ENCODE results near the gene JAKMIP1.

JAKMIP1 gene

DNA sequence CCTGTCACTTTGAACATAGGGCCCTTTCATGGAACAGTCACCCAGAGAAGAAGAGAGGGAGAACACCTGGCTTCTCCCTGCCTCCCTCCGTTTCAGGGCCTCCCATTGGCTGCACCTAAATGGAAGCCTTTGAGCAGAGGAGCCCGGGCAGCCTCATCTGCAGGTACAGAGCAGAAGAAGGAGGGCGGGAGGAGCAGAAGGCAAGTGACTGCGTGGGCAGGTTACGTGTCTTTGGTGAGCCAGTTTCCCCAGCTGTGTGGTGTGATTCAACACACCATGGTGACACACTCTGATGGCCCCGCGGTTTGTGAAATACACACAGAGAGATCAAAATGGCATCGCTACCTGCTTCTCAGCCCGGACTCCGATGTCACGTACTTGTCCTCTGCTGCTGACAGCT lies 182.5 kb downstream of the JAKMIP1 start:
- CTCF ChIA-PET: no interaction called here
- no peak for TF ChIP-seq CTCF (conservative IDR thresholded peaks at IDR 0.05; ENCODE audit: low read depth)
- no peak overlapping the region for H3K27ac ChIP-seq
- no peak for DNase-seq (ENCODE audit: low spot score)
- POLR2A ChIA-PET (ENCODE audit: low non-redundant PET): no interaction called here

DNA sequence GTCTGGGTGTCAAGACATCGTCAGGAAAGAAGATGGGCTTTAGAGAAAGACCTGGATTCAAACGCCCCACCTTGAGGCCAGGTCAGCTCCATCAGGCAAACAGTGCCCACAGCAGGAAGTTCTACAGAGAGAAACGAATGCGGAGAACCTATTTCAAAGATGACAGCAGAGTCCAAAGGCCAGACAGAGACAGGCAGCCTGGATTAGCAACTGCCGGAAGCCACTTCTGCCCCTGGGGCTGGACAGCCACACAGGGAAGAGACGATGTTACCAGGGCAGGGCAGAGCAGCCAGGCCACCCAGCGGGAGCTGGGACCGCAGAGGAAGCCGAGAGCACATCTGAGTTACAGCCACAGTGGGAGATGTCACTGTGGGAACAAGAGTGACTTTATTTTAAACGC lies 183.3 kb downstream of the JAKMIP1 start:
- POLR2A ChIA-PET (ENCODE audit: low non-redundant PET): no interaction called here
- CTCF ChIA-PET: no interaction called here
- no peak for TF ChIP-seq CTCF (conservative IDR thresholded peaks at IDR 0.05; ENCODE audit: low read depth)
- H3K27ac ChIP-seq: no peak overlapping the region
- no peak for DNase-seq (ENCODE audit: low spot score)

DNA sequence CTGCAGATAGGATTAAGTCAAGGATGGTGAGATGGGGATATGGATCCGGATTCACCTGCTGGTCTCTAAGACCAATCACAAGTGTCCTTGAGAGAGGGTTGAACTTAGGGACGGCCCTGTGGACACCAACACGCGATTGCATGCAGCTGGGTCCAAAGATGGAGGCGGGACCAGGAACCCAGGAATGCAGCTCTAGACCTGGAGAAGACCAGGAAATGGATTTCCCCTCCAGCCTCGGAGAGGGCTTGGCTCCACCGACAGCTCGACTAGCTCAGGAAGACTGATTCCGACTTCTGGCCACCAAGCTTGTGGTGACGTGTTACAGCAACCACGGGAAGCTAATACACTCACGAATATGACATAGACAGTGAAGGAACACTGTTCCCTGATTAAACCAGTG lies 186.8 kb downstream of the JAKMIP1 start:
- ChIA-PET CTCF (interaction anchor here (0.7 kb wide), 1 partner anchor 160 kb away, joined by 3 read pairs; no protein-coding TSS in a partner anchor), POLR2A (ENCODE audit: low non-redundant PET) (no interaction called here)
- H3K27ac ChIP-seq: no peak overlapping the region
- no peak for TF ChIP-seq CTCF (conservative IDR thresholded peaks at IDR 0.05; ENCODE audit: low read depth)
- DNase-seq (ENCODE audit: low spot score): no peak

DNA sequence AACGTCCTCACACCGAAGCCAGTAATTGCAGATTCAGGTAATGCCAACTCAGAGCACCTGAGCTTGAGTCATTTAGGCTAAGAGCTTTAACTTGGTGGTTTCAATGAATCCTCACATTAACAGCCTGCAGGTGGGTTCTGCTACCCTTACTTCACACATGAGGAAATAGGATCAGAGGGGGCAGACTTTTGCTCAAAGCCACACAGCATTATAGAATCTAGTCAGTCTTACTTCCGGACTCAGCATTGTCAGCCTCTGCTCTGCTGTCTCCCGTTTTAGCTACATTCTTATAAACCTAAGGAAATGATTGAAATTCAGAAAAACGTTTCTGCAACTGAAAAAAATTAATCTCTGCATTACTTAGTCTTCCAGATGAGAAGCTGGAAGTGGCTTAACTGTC lies 188.1 kb downstream of the JAKMIP1 start:
- DNase-seq (ENCODE audit: low spot score): no peak
- CTCF ChIA-PET: interaction anchor here (0.6 kb wide), 1 partner anchor 448 kb away, joined by 5 read pairs; no protein-coding TSS in a partner anchor
- POLR2A ChIA-PET (ENCODE audit: low non-redundant PET): no interaction called here
- no peak for TF ChIP-seq CTCF (conservative IDR thresholded peaks at IDR 0.05; ENCODE audit: low read depth)
- H3K27ac ChIP-seq: no peak overlapping the region

GRCh38 chr4:6011686-6012085 lies 188.7 kb downstream of the JAKMIP1 start:
- DNase-seq (ENCODE audit: low spot score): no peak
- H3K27ac ChIP-seq: no peak overlapping the region
- no peak for TF ChIP-seq CTCF (conservative IDR thresholded peaks at IDR 0.05; ENCODE audit: low read depth)
- POLR2A ChIA-PET (ENCODE audit: low non-redundant PET): no interaction called here
- CTCF ChIA-PET: interaction anchor here (0.6 kb wide), 1 partner anchor 447 kb away, joined by 5 read pairs; no protein-coding TSS in a partner anchor

- POLR2A ChIA-PET (ENCODE audit: low non-redundant PET): no interaction called here
These were observed 189.1 kb downstream of the JAKMIP1 start for GRCh38 chr4:6011271-6011671.

More at GRCh38 chr4:6011271-6011671, 189.1 kb downstream of the JAKMIP1 start:
- TF ChIP-seq CTCF (conservative IDR thresholded peaks at IDR 0.05; ENCODE audit: low read depth): no peak
- CTCF ChIA-PET: no interaction called here
- DNase-seq (ENCODE audit: low spot score): no peak
- H3K27ac ChIP-seq: no peak overlapping the region

Measured in RWPE1 (cell line).